HT-29 (cell line): ENCODE measurements around the gene TNFAIP8L3. TPM values are rescaled to one million over a fixed set of nuclear protein-coding genes. Genes with fewer than 3 reads are reported as not detected.

Source experiments
- DNase-seq: peaks from one replicate; pipeline ENCODE4 v3.0.0-alpha.2; 2015; ENCODE audit warnings: low spot score
- total RNA-seq: library from RNA; depleted of rRNA; stranded (reverse); fragments of >200 nt; shearing (Covaris generic); gene quantifications from 2 replicates; pipeline ENCODE4 v1.2.3, GENCODE V29; 2014

Gene TNFAIP8L3
- total RNA-seq, 1 experiment from 2014 or later, result 1.1 TPM

DNA sequence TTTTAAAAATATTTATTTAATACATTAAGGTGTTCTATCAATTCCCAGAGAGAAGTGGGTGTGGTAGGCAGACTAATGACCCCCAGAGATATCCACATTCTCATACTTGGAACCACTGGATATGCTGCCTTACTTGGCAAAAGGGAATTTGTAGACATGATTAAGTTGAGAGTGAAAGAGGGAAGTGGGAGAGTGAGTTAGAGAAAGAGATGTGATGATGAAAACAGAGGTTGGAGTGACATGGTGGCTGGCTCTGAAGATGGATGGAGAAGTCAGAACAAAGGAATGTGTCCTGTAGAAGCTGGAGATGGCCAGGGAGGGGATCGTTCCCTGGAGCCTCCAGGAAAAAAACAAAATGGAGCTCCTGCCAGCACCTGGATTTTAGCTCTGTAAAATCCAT, 32.0 kb downstream of the TNFAIP8L3 start:
- DNase-seq, result no peak

DNA sequence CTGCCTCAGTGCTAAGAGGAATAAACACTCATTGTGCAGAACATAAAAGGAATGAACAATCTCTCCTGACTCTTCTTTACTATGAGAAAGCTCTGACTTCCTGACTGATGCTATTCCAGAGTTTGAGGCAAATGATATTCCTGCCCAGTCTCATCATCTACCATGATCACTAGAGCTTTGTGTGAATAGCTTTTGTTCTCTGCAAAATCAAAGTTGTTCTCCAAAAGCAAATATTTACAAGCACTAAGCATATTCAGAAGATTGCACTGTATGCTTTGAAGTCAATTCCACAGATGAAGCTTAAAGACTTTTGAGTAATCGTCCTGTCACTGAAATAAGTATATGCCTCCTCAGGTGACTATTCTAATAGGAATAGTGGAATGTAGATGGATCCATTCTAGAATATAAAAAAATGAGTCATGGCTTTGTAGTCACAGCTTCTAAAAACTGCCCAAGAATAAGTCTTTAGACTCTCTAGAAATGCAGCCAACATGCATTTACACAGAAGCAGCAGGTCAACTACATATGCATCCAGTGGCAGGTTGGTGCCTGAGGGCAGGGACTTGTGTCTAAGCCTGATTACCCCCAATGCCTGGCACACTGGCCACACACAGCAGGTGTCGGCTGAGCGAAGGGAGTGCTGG, 34.6 kb downstream of the TNFAIP8L3 start:
- DNase-seq, result no peak

DNA sequence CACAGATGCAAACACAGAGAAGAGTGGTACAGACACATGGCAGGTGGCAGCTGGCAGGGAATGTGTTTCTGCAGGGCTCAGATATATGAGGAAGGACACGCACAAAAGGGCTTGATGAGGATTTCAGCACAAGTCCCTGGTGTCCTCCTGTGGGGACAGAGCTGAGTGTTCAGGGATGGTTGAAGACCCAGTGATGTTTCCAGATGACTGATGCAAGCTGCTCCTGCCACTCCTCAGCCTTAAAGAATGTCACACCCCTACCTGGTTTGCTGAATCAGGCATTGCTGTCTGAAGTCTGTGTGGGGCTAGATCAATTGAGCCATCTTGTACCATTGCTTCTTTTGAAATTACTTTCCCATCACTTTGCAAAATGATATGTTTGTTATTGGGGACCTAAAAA, 40.2 kb downstream of the TNFAIP8L3 start:
- no peak for DNase-seq

DNA sequence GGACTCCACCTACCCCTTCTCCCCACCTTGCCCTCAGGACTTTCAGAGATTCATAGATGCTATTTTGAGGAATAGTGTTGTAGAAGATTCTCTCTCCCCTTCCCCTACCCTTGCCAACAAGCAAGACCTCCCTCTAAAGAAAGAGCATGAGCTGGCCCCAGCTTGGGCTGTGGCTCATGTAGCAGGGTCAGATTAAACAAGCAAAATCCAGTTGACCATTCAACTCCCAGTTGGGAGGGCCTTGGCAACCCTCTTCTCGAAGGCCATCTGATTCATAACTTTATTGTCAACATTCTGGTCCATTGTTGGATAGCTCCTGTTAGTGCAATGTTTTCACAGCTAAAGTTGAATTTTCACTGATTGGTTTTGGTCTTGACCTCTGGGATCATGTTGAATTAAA, 41.1 kb downstream of the TNFAIP8L3 start:
- DNase-seq, result no peak

DNA sequence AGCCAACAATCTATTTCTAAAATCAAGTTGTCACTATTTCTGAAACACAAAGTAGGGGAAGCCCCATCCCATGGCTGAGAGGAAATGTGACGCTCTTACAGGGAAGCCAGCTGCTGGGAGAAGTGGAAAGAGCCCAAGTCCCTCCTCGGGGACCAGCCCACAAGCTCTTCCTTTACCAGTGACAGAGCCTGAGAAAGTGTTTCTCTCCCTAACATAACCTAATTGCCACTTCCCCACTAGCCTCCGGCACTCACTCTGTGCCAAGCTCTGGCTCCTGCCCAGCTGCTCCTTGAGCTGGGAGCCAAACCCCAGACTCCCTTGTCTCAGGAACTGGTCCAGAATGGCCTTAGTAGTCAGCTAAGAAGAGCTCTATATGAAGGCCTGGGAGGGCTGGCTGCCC, 42.9 kb downstream of the TNFAIP8L3 start:
- DNase-seq, result no peak

DNA sequence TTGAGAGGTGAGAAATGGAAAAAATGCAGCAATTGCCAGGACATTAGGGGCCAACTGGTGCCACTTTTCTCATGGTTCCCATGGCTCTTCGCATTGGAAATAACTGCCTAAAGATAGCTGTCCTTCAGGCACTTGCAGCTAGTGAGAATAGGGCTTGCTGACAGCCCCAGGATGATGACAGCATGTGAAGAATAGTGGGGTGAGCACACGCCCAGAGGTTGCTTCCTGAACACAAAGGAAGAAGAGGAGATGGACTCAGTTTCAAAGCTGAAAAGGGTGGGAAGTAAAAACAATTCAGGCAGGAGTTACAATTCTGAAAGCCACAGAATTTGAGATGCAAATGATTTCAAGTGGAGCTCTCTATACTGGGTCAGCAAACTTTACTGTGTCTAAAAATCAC, 45.6 kb downstream of the TNFAIP8L3 start:
- DNase-seq, result no peak

DNA sequence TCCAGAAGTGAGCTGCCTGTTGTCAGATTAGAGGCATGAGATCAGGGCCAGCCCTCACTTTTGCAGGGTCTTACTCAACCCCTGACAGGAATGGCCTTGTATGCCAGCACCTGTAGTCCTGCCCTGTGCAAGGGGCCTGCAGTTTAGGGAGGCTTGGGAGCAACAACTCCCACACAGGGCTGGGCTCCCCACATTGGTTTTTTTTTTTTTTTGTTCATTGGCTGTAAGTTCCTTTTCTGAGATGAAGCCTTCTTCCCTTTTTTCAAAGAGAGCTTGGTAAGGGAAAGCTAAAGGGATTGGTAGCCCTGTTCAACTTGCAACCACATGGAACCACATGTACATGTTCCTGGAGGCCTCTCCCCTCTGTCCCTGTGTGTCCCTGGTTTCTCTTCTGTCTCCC, 46.4 kb downstream of the TNFAIP8L3 start:
- no peak for DNase-seq

DNA sequence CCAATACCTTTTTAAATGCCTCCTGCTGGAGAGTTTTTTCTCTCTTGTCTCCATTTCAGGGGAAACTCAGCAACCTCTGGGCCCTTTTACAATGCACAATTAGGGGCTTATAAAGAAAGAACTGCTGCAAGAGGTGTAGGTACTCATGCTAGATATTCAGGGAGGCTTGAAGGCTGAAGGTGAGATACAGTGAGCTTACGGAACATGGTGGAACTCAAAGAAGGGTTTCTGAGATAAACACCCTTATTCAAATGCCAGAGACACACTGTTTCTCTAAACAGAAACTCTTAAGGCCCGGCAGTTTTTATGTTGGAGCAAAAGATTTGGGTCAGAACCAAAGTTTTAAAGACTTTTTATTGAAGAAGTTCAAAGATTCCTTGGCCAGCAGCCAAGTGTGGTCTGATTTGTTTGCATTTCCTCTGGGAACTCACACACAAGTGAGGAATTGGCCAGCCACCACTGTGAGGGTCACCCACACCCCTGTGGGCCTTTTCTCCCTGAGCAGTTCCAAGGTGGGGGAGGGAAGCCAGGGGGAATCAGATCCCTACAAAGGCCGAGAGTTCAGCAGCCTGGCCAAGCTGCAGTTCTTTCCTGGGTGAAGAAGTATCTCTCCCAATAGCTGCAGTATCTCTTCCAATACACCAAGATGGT, 47.8 kb downstream of the TNFAIP8L3 start:
- peak; percentile 73 for DNase-seq

DNA sequence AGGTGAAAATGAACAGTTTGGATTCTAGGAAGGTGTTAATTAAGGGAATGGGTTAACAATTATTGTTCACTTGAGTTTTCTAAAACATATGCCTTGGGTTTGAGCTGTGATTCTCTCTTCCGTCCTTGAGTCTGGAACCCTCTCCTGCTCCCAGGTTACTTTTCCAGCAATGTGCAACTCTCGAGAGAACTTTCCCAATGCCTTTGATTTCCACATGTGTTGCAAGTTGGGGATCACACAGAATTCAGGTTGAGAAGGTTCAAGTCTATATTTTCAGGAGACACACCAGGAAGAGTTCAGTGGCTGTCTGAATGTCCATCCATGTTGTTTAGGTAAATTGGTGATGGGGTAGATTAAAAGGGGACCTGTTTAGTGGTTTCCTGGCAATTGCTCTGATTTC, 48.7 kb downstream of the TNFAIP8L3 start:
- no peak for DNase-seq

DNA sequence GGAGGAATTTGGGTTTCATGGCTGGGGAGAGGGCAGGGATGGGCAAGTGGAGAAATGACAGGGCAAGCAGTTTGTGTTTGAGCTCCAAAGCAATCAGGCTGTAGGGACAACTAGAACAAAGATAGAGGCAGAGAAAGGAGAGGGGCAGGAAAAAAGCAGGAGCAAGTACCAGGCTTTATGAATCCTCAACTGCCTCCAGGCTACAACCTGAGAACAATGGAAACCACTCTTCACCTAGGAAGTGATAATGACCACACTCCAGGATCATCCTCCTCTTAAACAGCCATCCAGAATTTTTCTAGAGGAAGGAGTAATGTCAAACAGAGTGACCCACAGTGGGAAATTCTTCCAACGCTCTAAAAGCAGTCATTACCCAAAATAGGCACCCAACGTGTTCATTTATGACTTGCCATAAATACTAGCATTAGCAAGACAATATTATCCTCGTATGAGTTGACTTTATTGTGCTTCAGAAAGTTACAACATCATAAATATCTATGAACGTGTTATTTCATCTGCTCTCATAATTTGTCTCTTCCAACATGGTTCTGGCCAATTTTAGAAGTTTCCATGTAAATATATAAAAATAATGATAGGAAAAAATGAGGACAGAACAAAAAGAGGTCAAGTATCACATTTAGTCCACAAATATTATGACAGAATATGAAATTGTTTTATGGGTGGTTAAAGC, 50.5 kb downstream of the TNFAIP8L3 start:
- DNase-seq, result no peak

DNA sequence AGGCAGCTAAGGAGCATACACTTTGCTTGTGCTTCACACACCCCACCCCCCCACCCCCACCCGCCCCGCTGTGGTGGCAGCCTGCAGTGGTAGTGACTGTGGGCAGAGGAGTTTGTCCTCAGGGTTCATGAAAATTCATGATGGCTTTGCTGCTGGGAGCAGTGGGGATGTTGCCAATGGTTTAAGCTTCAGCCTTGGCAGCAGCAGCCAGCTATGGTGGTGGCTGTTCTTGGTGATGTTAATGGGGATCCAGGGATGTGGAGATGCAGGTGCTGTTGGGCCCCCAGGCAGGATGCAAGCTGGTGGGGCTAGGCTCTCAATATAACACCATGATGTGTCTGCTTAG, 55.8 kb downstream of the TNFAIP8L3 start:
- no peak for DNase-seq

DNA sequence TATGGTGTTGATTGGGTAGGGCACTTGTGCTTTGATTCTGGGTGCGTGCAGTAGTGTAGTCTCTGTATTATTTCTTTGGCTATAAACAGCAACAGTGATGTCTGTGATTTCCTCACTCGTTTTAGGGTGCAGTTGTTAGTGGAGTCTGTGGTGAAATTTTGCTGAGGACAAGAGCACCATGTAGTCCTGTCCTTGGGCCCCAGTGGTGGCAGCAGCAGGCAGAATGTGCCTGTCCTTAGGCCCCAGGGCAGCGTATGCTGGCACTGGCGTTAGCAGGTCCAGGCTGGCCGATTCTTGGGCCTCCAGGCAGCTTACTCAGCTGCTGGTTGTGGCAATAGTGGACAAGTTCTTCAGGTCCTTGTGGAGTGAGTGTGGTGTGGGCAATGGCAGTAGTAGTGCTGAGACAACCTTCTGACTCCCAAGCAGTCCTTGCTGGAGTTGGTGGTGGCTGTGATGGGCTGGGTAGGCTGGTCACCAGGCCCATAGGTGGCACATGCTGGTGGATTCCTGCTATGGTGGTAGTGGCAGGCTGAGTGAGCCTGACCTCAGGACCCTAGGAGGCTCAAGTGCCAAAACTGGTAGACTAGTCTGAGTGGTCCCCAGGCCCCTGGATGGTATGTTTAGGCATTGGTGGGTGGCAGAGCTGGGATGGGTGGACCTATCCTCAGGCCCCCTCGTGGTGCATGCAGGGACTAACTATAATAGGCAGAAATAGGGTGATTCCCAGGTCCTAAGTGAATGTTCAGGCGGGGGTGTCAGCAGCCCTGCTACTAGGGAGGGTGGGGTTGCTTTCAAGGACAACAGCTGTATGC, 56.3 kb downstream of the TNFAIP8L3 start:
- DNase-seq, result peak; percentile 56

DNA sequence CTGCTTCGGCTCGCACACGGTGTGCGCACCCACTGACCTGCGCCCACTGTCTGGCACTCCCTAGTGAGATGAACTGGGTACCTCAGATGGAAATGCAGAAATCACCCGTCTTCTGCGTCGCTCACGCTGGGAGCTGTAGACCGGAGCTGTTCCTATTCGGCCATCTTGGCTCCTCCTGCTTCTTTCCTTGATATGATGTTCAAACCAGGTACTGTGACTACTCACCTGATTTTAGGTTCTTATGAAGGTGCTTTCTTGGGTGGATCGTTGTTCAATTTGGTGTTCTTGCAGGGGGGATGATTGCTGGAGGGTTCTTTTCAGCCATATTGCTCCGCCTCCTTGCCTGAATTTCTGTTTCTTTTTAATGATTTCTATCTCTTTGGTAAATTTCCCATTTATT, 57.2 kb downstream of the TNFAIP8L3 start:
- peak; percentile 48 for DNase-seq

DNA sequence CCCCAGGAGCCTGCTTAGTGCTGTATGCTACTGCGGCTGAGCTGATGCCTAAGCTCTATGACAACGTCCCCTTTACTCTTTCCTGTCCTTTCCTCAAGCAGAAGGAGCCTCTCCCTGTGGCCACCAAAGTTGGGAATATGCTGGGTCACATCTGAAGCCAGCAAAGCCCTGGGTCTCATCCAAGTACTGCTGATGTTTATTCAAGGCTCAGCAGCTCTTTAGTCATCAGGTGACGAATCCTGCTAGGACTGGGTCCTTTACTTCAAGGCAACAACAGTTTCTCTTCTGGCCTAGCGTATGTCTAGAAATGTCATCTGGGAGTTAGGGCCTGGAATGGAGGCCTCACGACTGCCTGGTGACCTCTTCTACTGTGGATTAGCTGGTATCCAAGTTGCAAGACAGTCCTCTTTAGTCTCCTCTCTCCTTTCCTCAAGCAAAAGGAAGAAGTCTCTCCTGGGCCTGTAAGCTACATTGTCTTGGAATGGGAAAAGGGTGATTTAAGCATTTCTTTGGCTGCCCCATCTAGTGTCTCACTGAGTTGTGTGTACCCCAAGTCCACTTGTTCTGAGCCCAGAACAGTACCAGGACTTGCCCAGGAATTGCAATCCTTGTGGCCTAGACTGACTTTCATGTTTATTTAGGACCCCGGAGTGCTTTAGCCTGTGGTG, 63.9 kb downstream of the TNFAIP8L3 start:
- DNase-seq, result peak; percentile 37

DNA sequence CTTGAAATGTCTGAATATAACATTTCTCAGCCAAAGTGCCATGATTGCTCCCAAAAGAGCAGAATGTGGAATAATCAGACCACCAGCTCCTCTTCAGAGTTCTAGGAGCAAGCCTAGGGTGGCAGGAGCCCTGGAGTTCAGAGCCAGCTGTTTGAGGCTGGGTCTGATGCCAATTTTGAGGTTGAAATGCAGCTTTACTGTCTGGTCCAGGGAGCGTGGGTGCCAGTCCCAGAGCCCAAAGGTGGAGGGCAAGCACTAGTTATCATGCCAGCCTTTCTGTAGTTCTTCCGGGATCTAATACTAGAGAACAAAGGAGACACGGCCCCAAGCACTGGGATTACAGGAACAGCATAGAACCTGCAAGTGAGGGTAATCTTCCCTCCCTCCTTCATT, 69.3 kb downstream of the TNFAIP8L3 start:
- DNase-seq, result no peak

DNA sequence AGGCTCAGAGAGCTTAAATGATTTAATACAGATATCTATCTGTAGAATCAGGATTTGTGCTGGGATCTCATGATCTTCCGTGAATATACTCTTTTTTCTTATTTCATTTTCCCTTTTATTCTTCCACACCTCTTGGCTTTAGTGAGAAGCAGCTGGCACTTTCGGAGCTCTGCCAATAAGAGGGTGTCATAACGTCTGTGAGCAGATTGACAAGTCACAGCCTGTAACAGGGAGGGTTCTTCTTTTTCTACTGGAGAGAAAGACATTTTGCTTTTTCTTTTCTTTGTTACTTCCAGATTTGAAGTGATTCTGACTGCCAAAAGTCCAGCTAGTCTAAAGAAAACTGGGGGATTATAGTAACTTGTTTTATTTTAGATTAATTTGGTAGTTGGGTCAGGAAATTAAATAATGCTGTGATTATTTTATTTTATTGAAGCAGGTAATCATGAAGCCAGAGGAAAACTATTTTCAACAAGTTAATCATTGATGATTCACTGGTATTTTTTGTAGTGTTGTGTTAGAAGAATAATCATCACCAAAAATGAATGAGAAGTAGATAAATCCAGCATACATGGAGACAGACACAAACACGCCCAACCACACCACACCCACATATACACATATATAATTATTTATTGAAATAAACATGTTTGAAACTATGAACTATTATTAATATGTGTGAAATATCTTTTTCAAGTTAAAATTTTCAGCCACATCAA, 69.8 kb downstream of the TNFAIP8L3 start:
- DNase-seq, result no peak

DNA sequence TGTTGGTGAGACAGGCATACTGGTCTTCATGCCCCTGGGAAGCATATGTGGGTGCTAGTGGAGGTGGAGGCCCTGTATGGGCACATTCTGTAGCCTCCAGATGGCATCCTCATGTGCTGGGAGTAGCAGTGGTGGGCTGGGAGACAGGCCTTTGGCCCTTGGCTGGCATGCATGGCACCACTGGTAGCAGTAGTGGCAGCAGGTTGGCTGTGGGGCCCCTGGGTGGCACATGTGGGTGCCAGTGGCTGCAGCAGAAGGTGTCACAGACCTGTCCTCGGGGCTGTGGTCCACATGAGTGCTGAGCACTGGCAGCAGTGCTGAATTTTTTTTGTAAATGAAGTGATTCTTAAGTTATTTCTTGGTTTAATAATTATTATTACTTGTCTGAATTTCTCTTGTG, 71.2 kb downstream of the TNFAIP8L3 start:
- no peak for DNase-seq

DNA sequence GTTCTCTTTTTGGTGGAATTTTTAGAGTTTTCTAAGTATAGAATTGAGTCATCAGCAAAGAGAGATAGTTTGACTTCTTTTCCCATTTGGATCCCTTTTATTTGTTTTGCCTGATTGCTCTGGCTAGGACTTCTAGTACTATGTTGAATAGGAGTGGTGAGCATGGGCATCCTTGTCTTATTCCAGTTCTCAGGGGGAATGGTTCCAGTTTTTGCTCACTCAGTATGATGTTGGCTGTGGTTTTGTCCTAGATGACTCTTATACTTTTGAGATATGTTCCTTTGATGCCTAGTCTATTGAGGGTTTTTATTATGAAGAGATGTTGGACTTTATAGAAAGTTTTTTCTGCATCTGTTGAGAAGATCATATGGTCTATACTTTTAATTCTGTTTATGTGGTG, 72.5 kb downstream of the TNFAIP8L3 start:
- DNase-seq, result no peak

DNA sequence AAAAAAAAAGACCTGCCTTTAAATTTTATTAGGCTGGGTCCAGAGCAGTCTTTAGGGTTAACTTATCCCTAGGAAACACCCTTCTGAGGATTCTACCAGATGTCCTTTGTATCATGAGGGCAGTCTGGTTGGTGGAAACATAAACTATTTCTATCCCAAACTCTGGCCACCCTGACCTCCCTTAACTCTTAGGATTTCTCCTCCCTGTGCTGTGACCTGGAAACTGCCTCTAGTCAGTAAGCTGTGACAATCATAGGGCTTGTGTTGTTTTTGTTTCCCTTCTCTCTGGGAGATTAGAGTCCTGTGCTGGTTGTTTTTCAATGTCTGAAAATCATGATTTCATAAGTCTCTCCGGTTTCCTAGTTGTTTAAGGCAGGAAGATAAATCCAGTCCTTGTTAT, 78.1 kb downstream of the TNFAIP8L3 start:
- DNase-seq, result no peak

DNA sequence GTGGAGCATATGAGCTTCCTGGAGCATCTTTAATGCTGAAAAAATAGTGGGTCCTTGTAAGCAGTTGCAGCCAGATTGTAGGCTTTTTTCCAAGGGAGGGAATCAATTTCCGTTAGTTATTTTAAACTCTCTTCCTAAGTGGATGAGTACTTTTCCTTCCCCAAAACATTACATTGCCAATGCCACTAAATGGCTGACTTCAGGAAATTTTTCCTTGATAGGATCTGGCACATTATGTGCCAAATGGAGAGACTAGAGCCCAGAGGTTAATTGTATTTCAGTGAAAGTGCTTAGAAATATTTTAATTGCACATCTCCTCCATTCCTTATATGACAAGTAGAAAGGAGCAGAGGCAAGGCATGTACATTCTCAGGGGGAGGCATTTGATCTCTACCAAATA, 83.5 kb downstream of the TNFAIP8L3 start:
- no peak for DNase-seq

DNA sequence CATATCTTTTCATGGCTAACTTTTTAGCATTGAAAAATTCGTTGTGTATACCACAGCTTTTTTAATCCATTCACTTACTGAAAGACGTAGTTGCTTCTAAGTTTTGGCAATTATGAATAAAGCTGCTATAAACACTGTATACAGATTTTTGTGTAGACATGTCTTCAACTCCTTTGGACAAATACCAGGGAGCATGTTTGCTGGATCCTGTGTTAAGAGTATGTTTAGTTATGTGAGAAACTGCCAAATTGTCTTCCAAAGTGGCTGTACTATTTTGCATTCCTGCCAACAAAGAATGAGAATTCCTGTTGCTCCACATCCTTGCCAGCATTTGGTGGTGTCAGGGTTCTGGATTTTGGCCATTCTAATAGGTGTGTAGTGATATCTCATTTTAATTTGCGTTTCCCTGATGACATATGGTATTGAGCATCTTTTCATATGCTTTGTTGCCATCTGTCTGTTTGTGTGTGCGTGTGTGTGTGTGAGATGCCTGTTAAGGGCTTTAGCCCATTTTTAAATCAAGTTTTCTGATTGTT, 87.5 kb downstream of the TNFAIP8L3 start:
- DNase-seq, result no peak
